Mesothelial cell of epicardium (in vitro differentiated cells): ENCODE measurements around the gene EIF3D. TPM values are rescaled to one million over a fixed set of nuclear protein-coding genes. Genes with fewer than 3 reads are reported as not detected.
"Not testable (repeated sequence)": the region's sequence is repeated elsewhere in the genome, so short reads cannot be mapped to it uniquely, and the experiment has no call there.

ENCODE experiments used
- DNase-seq, 2 experiments: peaks; one replicate each; pipeline ENCODE4 v3.0.0; 2021; ENCODE audit warnings: low spot score in 2 of 2; ENCODE audit not compliant: unreplicated experiment in 2 of 2
- H3K27ac Mint-ChIP-seq: 2 replicates; pipeline ENCODE4 v1.8.0; 2021; ENCODE audit warnings: mixed read lengths
- H3K27me3 Mint-ChIP-seq: 2 replicates; pipeline ENCODE4 v1.8.0; 2021; ENCODE audit warnings: low read depth, mixed read lengths
- H3K36me3 Mint-ChIP-seq: 2 replicates; pipeline ENCODE4 v1.8.0; 2021; ENCODE audit warnings: mixed read lengths
- H3K4me1 Mint-ChIP-seq: 2 replicates; pipeline ENCODE4 v1.8.0; 2021; ENCODE audit warnings: mixed read lengths
- H3K4me3 Mint-ChIP-seq: 2 replicates; pipeline ENCODE4 v1.8.0; 2021; ENCODE audit warnings: mild to moderate bottlenecking, moderate library complexity, mixed read lengths
- H3K9me3 Mint-ChIP-seq: 2 replicates; pipeline ENCODE4 v1.8.0; 2021; ENCODE audit warnings: mixed read lengths
- CTCF ChIP-seq: fragments of 200-600 bp; sonication (generic); IDR thresholded peaks from one replicate; pipeline ENCODE4 v1.5.0; 2021; ENCODE audit warnings: antibody characterized with exemption; ENCODE audit not compliant: unreplicated experiment
- total RNA-seq: library from RNA; stranded (reverse); gene quantifications from 3 replicates; pipeline ENCODE4 v1.2.1, GENCODE V29; 2021

Gene EIF3D
- total RNA-seq, 1 donor from 2014 or later = 194 TPM

- DNase-seq = no peak
- peak overlapping the region; percentile 73 for H3K27ac Mint-ChIP-seq
- no peaks in the 10 kb centered on the region for H3K9me3 Mint-ChIP-seq
Measured at GRCh38 chr22:36541831-36542411, 13.0 kb upstream of the EIF3D start.

GRCh38 chr22:36540867-36541642 lies 12.1 kb upstream of the EIF3D start:
- peaks cover 2% of the 10 kb centered on the region for H3K27me3 Mint-ChIP-seq
- no peaks in the 10 kb centered on the region for H3K9me3 Mint-ChIP-seq
- no peaks in the 10 kb centered on the region for H3K36me3 Mint-ChIP-seq
- no peak for DNase-seq
- H3K4me3 Mint-ChIP-seq = no peak overlapping the region
- peaks cover 10% of the 10 kb centered on the region for H3K4me1 Mint-ChIP-seq
- H3K27ac Mint-ChIP-seq = peak overlapping the region; percentile 21
- TF ChIP-seq CTCF = no peak

More at GRCh38 chr22:36541831-36542411, 13.0 kb upstream of the EIF3D start:
- Mint-ChIP-seq H3K4me1 (peaks cover 12% of the 10 kb centered on the region), H3K36me3 (no peaks in the 10 kb centered on the region), H3K4me3 (no peak overlapping the region), H3K27me3 (peaks cover 5% of the 10 kb centered on the region)
- TF ChIP-seq CTCF = no peak

- Mint-ChIP-seq H3K9me3 (peaks cover 4% of the 10 kb centered on the region), H3K36me3 (no peaks in the 10 kb centered on the region), H3K4me1 (peaks cover 10% of the 10 kb centered on the region), H3K27me3 (no peaks in the 10 kb centered on the region), H3K4me3 (no peak overlapping the region), H3K27ac (no peak overlapping the region)
- DNase-seq = no peak
- TF ChIP-seq CTCF = no peak
Measured at GRCh38 chr22:36538529-36538928, 9.6 kb upstream of the EIF3D start.

- no peak overlapping the region for H3K27ac Mint-ChIP-seq
- no peak for DNase-seq
- H3K9me3 Mint-ChIP-seq = peaks cover 9% of the 10 kb centered on the region
- H3K4me3 Mint-ChIP-seq = no peak overlapping the region
- TF ChIP-seq CTCF = no peak
- H3K27me3 Mint-ChIP-seq = no peaks in the 10 kb centered on the region
- peaks cover 4% of the 10 kb centered on the region for H3K4me1 Mint-ChIP-seq
- no peaks in the 10 kb centered on the region for H3K36me3 Mint-ChIP-seq
Measured at GRCh38 chr22:36536717-36537116, 7.8 kb upstream of the EIF3D start.

GRCh38 chr22:36533320-36533719 lies 4.4 kb upstream of the EIF3D start:
- H3K27ac Mint-ChIP-seq, DNase-seq, H3K9me3 Mint-ChIP-seq, H3K27me3 Mint-ChIP-seq, H3K4me3 Mint-ChIP-seq, H3K36me3 Mint-ChIP-seq, H3K4me1 Mint-ChIP-seq: not testable (repeated sequence)

GRCh38 chr22:36532466-36532865 lies 3.5 kb upstream of the EIF3D start:
- Mint-ChIP-seq H3K36me3 (no peaks in the 10 kb centered on the region), H3K27ac (no peak overlapping the region), H3K9me3 (peaks cover 9% of the 10 kb centered on the region), H3K4me1 (peaks cover 8% of the 10 kb centered on the region), H3K4me3 (no peak overlapping the region), H3K27me3 (no peaks in the 10 kb centered on the region)
- no peak for DNase-seq
- no peak for TF ChIP-seq CTCF
